Subcutaneous abdominal adipose tissue (tissue), 5 donors: ENCODE data around the gene CDK11A.
"Not testable (repeated sequence)": the region's sequence is repeated elsewhere in the genome, so short reads cannot be mapped to it uniquely, and the experiment has no call there.

Source experiments
- H3K27ac ChIP-seq: one replicate; pipeline ENCODE4 v1.7.0; 2013; ENCODE audit warnings: low read depth, mild to moderate bottlenecking, inconsistent platforms, low read length, moderate library complexity
- H3K27me3 ChIP-seq, 5 donors: one replicate each; pipeline ENCODE4 v1.7.0; 2013; ENCODE audit warnings: low read length in 5 of 5, inconsistent platforms in 1 of 5; ENCODE audit not compliant: control insufficient read depth in 5 of 5, insufficient read depth in 4 of 5
- H3K36me3 ChIP-seq, 5 donors: one replicate each; pipeline ENCODE4 v1.7.0; 2013; ENCODE audit warnings: low read length in 5 of 5; ENCODE audit not compliant: control insufficient read depth in 5 of 5, insufficient read depth in 5 of 5
- H3K4me1 ChIP-seq, 5 donors: one replicate each; pipeline ENCODE4 v1.7.0; 2013; ENCODE audit warnings: low read length in 5 of 5, mild to moderate bottlenecking in 3 of 5, moderate library complexity in 1 of 5; ENCODE audit not compliant: control insufficient read depth in 5 of 5, insufficient read depth in 5 of 5
- H3K4me3 ChIP-seq, 5 donors: one replicate each; pipeline ENCODE4 v1.7.0; 2013; ENCODE audit warnings: low read length in 5 of 5, low read depth in 1 of 5
- H3K9ac ChIP-seq, 5 donors: one replicate each; pipeline ENCODE4 v1.7.0; 2013; ENCODE audit warnings: low read length in 5 of 5, mild to moderate bottlenecking in 4 of 5, moderate library complexity in 3 of 5
- H3K9me3 ChIP-seq, 5 donors: one replicate each; pipeline ENCODE4 v1.7.0; 2013; ENCODE audit warnings: low read length in 5 of 5; ENCODE audit not compliant: control insufficient read depth in 5 of 5
- donor health status: healthy.
- donor health status: healthy.
- donor health status: healthy.
- donor health status: healthy.
- donor health status: healthy.

CDK11A gene

DNA sequence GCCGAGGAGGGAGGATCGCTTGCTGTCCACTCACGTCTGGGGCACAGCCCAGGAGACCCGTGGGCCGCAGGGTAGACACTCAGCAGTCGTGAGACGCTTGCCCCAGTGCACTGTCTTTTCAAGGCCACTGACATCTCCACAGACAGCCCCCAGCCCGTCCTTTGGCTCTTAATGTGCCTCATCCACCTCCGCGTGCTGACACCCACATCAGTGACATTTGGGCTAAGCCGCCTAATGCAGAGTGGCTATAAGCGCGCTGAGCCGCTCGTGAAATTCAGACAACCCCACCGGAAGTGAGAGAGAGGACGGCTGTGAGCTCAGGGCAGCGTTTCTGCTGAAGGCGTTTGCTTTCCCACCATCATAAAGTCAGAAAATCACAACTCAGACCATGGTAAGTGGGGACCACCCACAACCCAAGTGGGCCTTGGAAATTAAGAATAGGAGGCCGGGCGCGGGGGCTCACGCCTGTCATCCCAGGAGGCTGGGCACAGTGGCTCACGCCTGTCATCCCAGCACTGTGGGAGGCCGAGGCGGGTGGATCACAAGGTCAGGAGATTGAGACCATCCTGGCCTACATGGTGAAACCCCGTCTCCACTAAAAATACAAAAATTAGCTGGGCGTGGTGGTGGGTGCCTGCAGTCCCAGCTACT lies 40.0 kb downstream of the CDK11A start:
- Histone ChIP-seq H3K9me3 (no peaks in the 10 kb centered on the region), H3K4me3 (no peak overlapping the region), H3K9ac (peak overlapping the region in 1 of 5 donors; percentile 30), H3K27me3 (no peaks in the 10 kb centered on the region), H3K4me1 (peaks cover 0 to 12% (median 9%) of the 10 kb centered on the region in 5 donors), H3K27ac (no peak overlapping the region), H3K36me3 (peaks cover 0 to 22% (median 0%) of the 10 kb centered on the region in 5 donors)

DNA sequence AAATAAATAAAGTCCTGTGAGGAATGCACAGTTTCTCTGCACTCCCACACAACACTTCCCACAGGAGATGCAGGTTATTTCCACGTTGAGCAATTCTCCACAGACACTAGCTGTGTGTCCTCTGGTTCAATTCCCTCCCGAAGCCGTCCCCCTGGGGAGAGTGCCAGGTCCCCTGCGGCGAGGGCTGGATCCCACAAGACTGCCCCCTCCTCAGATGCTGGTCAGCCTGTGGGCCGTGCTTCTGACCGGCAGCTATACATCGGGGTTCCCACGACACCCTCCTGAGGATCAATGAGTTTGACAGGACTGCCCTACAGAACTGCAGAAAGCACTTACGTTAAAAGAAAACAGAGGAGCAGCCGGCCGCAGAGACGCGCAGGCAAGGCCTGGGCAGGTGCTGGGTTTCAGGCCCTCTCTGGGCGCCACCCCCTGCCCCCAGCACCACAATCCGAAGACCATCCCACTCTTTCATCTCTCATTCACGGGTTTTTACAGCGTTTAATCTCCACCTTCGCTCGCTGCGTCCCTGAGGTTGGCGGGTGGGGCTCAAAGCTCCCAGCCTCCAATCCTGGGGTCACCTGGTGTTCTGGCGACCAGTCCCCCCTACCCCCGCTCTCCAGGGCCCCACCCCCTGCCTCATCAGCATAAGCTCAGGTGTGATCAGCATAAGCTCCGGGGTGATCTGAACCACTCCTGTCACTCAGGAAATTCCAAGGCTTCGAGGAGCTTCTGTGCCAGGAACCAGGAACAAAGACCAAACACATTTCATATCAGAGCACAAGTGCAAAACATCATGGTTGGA lies 40.9 kb downstream of the CDK11A start:
- Histone ChIP-seq H3K9me3 (no peaks in the 10 kb centered on the region), H3K27ac (no peak overlapping the region), H3K27me3 (no peaks in the 10 kb centered on the region), H3K4me3 (no peak overlapping the region), H3K9ac (no peak overlapping the region), H3K4me1 (peaks cover 2 to 17% (median 15%) of the 10 kb centered on the region in 5 donors), H3K36me3 (peaks cover 0 to 22% (median 0%) of the 10 kb centered on the region in 5 donors)

DNA sequence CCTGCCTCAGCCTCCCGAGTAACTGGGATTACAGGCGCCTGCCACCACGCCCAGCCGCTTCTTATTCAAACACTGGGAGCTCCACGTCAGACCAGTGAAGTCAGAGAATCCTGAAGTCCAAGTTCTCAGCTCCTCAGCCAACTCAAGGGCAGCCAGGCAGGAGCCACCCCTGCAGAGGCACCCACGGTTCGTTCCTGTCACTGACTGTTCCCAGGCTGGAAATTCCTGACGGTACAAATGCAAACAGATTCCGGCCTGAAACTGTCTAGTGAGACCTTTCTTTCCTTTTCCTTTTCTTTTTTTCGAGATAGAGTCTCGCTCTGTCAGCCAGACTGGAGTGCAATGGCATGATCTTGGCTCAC lies 43.3 kb downstream of the CDK11A start:
- H3K4me3 ChIP-seq, result no peak overlapping the region
- no peaks in the 10 kb centered on the region for H3K9me3 ChIP-seq
- no peak overlapping the region for H3K27ac ChIP-seq
- H3K36me3 ChIP-seq, result peaks cover 0 to 18% (median 0%) of the 10 kb centered on the region in 5 donors
- no peak overlapping the region for H3K9ac ChIP-seq
- peaks cover 2 to 22% (median 17%) of the 10 kb centered on the region in 5 donors for H3K4me1 ChIP-seq
- H3K27me3 ChIP-seq, result no peaks in the 10 kb centered on the region

- no peaks in the 10 kb centered on the region for H3K27me3 ChIP-seq
Observed at GRCh38 chr1:1680031-1680911, 43.9 kb downstream of the CDK11A start.

DNA sequence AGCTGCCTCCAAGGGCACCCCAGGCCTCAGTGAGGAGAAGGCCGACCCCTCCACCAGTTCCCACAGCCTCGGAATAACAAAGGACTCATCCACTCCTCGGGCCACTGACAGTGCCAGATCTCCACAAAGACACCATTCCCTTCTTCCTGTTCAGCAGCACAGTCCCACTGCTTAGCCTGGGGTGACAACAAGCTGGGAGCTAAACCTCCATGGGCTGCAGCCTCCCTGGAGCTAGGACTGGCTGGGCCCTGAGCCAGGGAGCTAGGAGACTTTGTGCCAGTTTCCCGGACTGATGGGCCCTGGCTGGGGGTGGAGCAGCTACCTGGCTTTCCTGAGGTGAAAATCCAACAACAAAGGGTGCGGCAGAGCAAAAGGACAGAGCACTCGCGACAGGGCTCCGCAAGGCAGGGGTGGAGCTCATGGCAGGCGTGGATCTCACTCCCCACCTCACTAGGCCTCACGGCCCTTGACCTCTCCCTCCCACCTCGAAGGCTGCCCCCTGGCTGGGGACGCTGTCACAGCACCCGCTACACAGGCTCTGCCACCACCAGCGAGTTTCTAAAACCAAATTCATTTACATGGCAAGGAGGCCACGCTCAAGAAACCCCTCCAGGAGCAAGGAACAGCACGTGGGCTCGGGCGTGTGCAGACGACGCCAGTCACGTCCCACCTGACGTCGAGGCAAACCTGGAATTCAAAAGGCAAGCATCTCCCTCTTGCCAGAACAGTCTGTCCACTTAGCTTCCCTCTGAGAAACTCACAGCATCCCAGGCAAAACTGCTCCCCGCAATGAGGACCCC lies 45.4 kb downstream of the CDK11A start:
- Histone ChIP-seq H3K27ac (no peak overlapping the region), H3K27me3 (no peaks in the 10 kb centered on the region), H3K36me3 (peaks cover 0 to 14% (median 0%) of the 10 kb centered on the region in 5 donors), H3K9me3 (no peaks in the 10 kb centered on the region), H3K9ac (peak overlapping the region in 1 of 5 donors; percentile 56), H3K4me3 (peak overlapping the region in 1 of 5 donors; percentile 6), H3K4me1 (peaks cover 2 to 22% (median 13%) of the 10 kb centered on the region in 5 donors)

More at GRCh38 chr1:1680031-1680911, 43.9 kb downstream of the CDK11A start:
- Histone ChIP-seq H3K36me3 (peaks cover 0 to 18% (median 0%) of the 10 kb centered on the region in 5 donors), H3K9me3 (no peaks in the 10 kb centered on the region), H3K4me1 (peaks cover 2 to 22% (median 13%) of the 10 kb centered on the region in 5 donors), H3K9ac (no peak overlapping the region), H3K4me3 (no peak overlapping the region), H3K27ac (no peak overlapping the region)

- H3K9ac ChIP-seq, result peak overlapping the region in 2 of 5 donors; percentile 56 to 60
- peak overlapping the region in 3 of 5 donors; percentile 8 to 24 (median 17) for H3K4me3 ChIP-seq
- no peaks in the 10 kb centered on the region for H3K9me3 ChIP-seq
- peaks cover 0 to 14% (median 0%) of the 10 kb centered on the region in 5 donors for H3K36me3 ChIP-seq
- no peak overlapping the region for H3K27ac ChIP-seq
- H3K4me1 ChIP-seq, result peaks cover 2 to 18% (median 13%) of the 10 kb centered on the region in 5 donors
- H3K27me3 ChIP-seq, result no peaks in the 10 kb centered on the region
Observed at GRCh38 chr1:1677718-1678580, 46.2 kb downstream of the CDK11A start.

DNA sequence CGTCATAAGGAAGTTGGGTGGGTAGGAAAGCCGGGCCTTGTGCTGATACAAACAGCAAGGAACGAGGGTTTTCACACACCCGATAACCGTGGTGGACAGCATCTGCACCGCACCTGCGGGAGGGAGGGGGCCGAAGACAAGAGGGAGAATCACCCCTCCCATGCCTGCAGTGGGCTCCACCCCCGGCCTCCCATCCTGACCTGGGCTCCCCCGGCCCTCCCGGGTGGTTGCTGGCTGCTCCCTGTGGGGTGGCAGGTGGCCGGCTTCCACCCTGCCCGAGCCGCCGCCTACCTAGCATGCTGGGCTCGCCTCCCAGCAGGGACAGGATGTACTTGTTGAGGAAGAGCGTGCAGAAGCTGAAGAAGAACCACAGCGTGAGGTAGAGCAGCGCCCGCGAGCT lies 48.1 kb downstream of the CDK11A start:
- peaks cover 0 to 22% (median 17%) of the 10 kb centered on the region in 5 donors for H3K36me3 ChIP-seq
- H3K9ac ChIP-seq, H3K4me3 ChIP-seq, H3K27ac ChIP-seq, H3K9me3 ChIP-seq, H3K27me3 ChIP-seq: not testable (repeated sequence)
- H3K4me1 ChIP-seq, result peaks cover 2 to 16% (median 13%) of the 10 kb centered on the region in 5 donors

DNA sequence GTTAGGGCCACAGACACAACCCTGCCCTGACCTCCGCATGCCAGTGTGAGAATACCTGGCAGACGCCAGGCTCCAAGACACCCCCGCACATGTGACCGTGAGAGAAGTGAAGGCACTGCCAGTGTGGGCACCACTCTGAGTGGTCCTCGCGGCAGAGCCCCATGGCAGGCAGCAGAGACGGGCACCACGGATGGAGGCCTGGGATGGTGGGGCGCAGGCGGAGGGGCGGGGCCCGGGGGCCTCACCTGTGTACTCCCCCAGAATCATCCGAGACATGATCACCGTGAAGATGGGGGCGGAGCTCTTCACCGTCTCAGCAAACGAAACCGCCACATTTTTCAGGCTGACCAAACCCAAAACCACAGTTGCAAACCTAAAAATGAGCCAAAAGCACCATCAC lies 48.9 kb downstream of the CDK11A start:
- H3K4me3 ChIP-seq, H3K27me3 ChIP-seq, H3K27ac ChIP-seq, H3K9ac ChIP-seq, H3K9me3 ChIP-seq: not testable (repeated sequence)
- peaks cover 2 to 16% (median 13%) of the 10 kb centered on the region in 5 donors for H3K4me1 ChIP-seq
- H3K36me3 ChIP-seq, result peaks cover 0 to 27% (median 23%) of the 10 kb centered on the region in 5 donors
